Adipocyte (in vitro differentiated cells): ENCODE data around the gene DPY19L1.
"Not testable (repeated sequence)": the region's sequence is repeated elsewhere in the genome, so short reads cannot be mapped to it uniquely, and the experiment has no call there.

Experiments
- DNase-seq: peaks from one replicate; pipeline ENCODE4 v3.0.0-alpha.2; 2015; ENCODE audit warnings: low read depth
- H3K27me3 ChIP-seq: replicated peaks from 2 replicates; pipeline ENCODE4 v1.7.0; 2013; ENCODE audit warnings: mild to moderate bottlenecking, low read length, moderate library complexity; ENCODE audit not compliant: control insufficient read depth, insufficient read depth
- H3K36me3 ChIP-seq: 2 replicates; pipeline ENCODE4 v1.7.0; 2013; ENCODE audit warnings: low read length, mild to moderate bottlenecking, moderate library complexity; ENCODE audit not compliant: control insufficient read depth, insufficient read depth, severe bottlenecking
- H3K4me1 ChIP-seq: 2 replicates; pipeline ENCODE4 v1.7.0; 2013; ENCODE audit warnings: mild to moderate bottlenecking, low read length, moderate library complexity; ENCODE audit not compliant: control insufficient read depth, insufficient read depth
- H3K4me3 ChIP-seq: 2 replicates; pipeline ENCODE4 v1.7.0; 2013; ENCODE audit warnings: mild to moderate bottlenecking, low read length, moderate library complexity
- H3K9ac ChIP-seq: 2 replicates; pipeline ENCODE4 v1.7.0; 2013; ENCODE audit warnings: mild to moderate bottlenecking, low read length, moderate library complexity
- H3K9me3 ChIP-seq: 2 replicates; pipeline ENCODE4 v1.7.0; 2013; ENCODE audit warnings: mild to moderate bottlenecking, low read length, moderate library complexity; ENCODE audit not compliant: control insufficient read depth

The DPY19L1 gene

GRCh38 chr7:34945894-34946477 is 91.3 kb downstream of the DPY19L1 start:
- H3K9ac ChIP-seq, DNase-seq, H3K36me3 ChIP-seq, H3K4me3 ChIP-seq, H3K9me3 ChIP-seq, H3K27me3 ChIP-seq, H3K4me1 ChIP-seq: not testable (repeated sequence)

- no peak for DNase-seq
- H3K4me3 ChIP-seq = no peak overlapping the region
- H3K9ac ChIP-seq = no peak overlapping the region
- H3K4me1 ChIP-seq = no peaks in the 10 kb centered on the region
- peaks cover 4% of the 10 kb centered on the region for H3K36me3 ChIP-seq
- no peaks in the 10 kb centered on the region for H3K9me3 ChIP-seq
- H3K27me3 ChIP-seq = no peaks in the 10 kb centered on the region
Measured at GRCh38 chr7:34939175-34939574, 98.1 kb downstream of the DPY19L1 start.

- not testable (repeated sequence) for DNase-seq, H3K27me3 ChIP-seq, H3K4me1 ChIP-seq, H3K9me3 ChIP-seq, H3K36me3 ChIP-seq, H3K9ac ChIP-seq, H3K4me3 ChIP-seq
Measured at GRCh38 chr7:34935735-34936165, 101.5 kb downstream of the DPY19L1 start.

- Histone ChIP-seq H3K36me3 (no peaks in the 10 kb centered on the region), H3K4me1 (no peaks in the 10 kb centered on the region), H3K9ac (no peak overlapping the region), H3K9me3 (no peaks in the 10 kb centered on the region), H3K27me3 (no peaks in the 10 kb centered on the region), H3K4me3 (no peak overlapping the region)
- DNase-seq = no peak
Measured at GRCh38 chr7:34931739-34932138, 105.5 kb downstream of the DPY19L1 start.

GRCh38 chr7:34929783-34930182 is 107.5 kb downstream of the DPY19L1 start:
- H3K36me3 ChIP-seq, H3K4me1 ChIP-seq, H3K9ac ChIP-seq, H3K27me3 ChIP-seq, H3K4me3 ChIP-seq, H3K9me3 ChIP-seq, DNase-seq: not testable (repeated sequence)

- Histone ChIP-seq H3K36me3 (no peaks in the 10 kb centered on the region), H3K9ac (no peak overlapping the region), H3K4me1 (no peaks in the 10 kb centered on the region), H3K27me3 (no peaks in the 10 kb centered on the region), H3K4me3 (no peak overlapping the region), H3K9me3 (no peaks in the 10 kb centered on the region)
- DNase-seq = no peak
Measured at GRCh38 chr7:34928560-34928959, 108.7 kb downstream of the DPY19L1 start.

GRCh38 chr7:34928052-34928451 is 109.2 kb downstream of the DPY19L1 start:
- no peak overlapping the region for H3K9ac ChIP-seq
- H3K4me3 ChIP-seq = no peak overlapping the region
- no peaks in the 10 kb centered on the region for H3K4me1 ChIP-seq
- DNase-seq = peak; percentile 3
- no peaks in the 10 kb centered on the region for H3K9me3 ChIP-seq
- H3K36me3 ChIP-seq = no peaks in the 10 kb centered on the region
- H3K27me3 ChIP-seq = no peaks in the 10 kb centered on the region

- DNase-seq, H3K9ac ChIP-seq, H3K27me3 ChIP-seq, H3K36me3 ChIP-seq, H3K4me3 ChIP-seq, H3K4me1 ChIP-seq: not testable (repeated sequence)
- peaks cover 12% of the 10 kb centered on the region for H3K9me3 ChIP-seq
Measured at GRCh38 chr7:34920470-34920869, 116.8 kb downstream of the DPY19L1 start.

- H3K9ac ChIP-seq, H3K36me3 ChIP-seq, DNase-seq, H3K4me3 ChIP-seq, H3K4me1 ChIP-seq, H3K27me3 ChIP-seq: not testable (repeated sequence)
- peaks cover 13% of the 10 kb centered on the region for H3K9me3 ChIP-seq
Measured at GRCh38 chr7:34919038-34919437, 118.2 kb downstream of the DPY19L1 start.

- peaks cover 16% of the 10 kb centered on the region for H3K9me3 ChIP-seq
- not testable (repeated sequence) for H3K4me3 ChIP-seq, H3K36me3 ChIP-seq, DNase-seq, H3K4me1 ChIP-seq, H3K9ac ChIP-seq, H3K27me3 ChIP-seq
Measured at GRCh38 chr7:34918198-34918861, 119.0 kb downstream of the DPY19L1 start.

- H3K27me3 ChIP-seq, H3K9ac ChIP-seq, DNase-seq, H3K36me3 ChIP-seq, H3K4me1 ChIP-seq, H3K4me3 ChIP-seq: not testable (repeated sequence)
- H3K9me3 ChIP-seq = peaks cover 16% of the 10 kb centered on the region
Measured at GRCh38 chr7:34917515-34917914, 119.8 kb downstream of the DPY19L1 start.

GRCh38 chr7:34916267-34916666 is 121.0 kb downstream of the DPY19L1 start:
- H3K9ac ChIP-seq = no peak overlapping the region
- H3K9me3 ChIP-seq = peaks cover 16% of the 10 kb centered on the region
- no peaks in the 10 kb centered on the region for H3K4me1 ChIP-seq
- DNase-seq = no peak
- no peak overlapping the region for H3K4me3 ChIP-seq
- H3K27me3 ChIP-seq = no peaks in the 10 kb centered on the region
- no peaks in the 10 kb centered on the region for H3K36me3 ChIP-seq
